ENCODE measurements around the gene KRT84. TPM values are rescaled to one million over a fixed set of nuclear protein-coding genes. Genes with fewer than 3 reads are reported as not detected.

Gene KRT84
- total RNA-seq, 2 experiments from 2014 or later = not detected

DNA sequence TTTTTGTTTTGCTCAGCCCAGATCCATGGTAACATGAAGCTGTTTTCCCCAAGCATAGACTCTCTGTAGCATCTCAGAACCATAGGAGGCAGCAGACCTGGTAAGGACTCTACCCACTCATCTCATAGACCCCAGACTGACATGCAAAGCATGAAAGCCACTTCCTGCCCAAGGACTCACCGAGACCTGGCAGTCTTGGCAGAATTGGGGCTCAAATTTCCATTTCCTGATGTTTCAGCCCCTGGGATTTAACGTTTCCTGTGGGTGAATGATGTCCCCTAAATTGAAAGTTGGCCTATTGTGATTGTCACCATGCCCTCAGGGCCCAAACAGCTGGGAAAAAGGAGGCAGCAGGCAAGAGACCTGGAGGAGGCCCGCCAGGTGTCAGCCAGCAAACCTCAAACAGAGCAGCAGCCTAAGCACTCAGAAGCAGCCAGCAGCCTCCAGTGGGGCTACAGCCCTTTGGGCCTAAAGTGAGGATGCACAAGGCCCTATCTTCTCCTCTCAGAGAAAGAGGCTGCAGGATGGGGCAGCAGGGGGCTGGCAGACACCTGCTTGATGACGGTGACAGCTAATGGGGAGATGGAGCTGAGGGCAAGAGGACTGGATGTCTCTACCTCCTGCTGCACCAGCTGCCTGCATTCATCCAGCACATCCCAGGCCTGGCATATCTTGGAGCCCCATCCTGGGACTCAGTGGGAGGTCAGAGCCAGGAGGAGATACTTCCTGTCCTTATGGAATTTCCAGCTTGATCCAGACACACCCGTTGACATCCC lies 26.7 kb downstream of the KRT84 start:
- peaks cover 39% of the 10 kb centered on the region for H3K4me1 ChIP-seq (ENCODE audit: insufficient read depth, low read length, poor library complexity, severe bottlenecking)
- H3K4me3 ChIP-seq (ENCODE audit: low read depth, low read length, poor library complexity, severe bottlenecking) = peak overlapping the region; percentile 30
- TF ChIP-seq EZH2phosphoT487 (IDR thresholded peaks at IDR 0.05; ENCODE audit: borderline replicate concordance, low read depth, low read length) = no peak
- TF ChIP-seq, protein P1, sequence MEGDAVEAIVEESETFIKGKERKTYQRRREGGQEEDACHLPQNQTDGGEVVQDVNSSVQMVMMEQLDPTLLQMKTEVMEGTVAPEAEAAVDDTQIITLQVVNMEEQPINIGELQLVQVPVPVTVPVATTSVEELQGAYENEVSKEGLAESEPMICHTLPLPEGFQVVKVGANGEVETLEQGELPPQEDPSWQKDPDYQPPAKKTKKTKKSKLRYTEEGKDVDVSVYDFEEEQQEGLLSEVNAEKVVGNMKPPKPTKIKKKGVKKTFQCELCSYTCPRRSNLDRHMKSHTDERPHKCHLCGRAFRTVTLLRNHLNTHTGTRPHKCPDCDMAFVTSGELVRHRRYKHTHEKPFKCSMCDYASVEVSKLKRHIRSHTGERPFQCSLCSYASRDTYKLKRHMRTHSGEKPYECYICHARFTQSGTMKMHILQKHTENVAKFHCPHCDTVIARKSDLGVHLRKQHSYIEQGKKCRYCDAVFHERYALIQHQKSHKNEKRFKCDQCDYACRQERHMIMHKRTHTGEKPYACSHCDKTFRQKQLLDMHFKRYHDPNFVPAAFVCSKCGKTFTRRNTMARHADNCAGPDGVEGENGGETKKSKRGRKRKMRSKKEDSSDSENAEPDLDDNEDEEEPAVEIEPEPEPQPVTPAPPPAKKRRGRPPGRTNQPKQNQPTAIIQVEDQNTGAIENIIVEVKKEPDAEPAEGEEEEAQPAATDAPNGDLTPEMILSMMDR (conservative IDR thresholded peaks at IDR 0.05; ENCODE audit: low read length) = peak; percentile 73
- H3K4me2 ChIP-seq (ENCODE audit: low read length) = peak overlapping the region; percentile 67
- no peaks in the 10 kb centered on the region for H3K36me3 ChIP-seq (ENCODE audit: insufficient read depth, low read length)
- H3K27ac ChIP-seq (ENCODE audit: low read depth, low read length, poor library complexity, severe bottlenecking) = peak overlapping the region; percentile 86
- intact Hi-C loops (cut with micrococcal nuclease; ENCODE audit: unreplicated experiment) = no loop called here
- H3K79me2 ChIP-seq (ENCODE audit: insufficient read depth, low read depth, low read length) = no peaks in the 10 kb centered on the region
- peak overlapping the region; percentile 61 for H2AFZ ChIP-seq (ENCODE audit: low read length)
- no TSS peak for BruUV-seq (replicated peaks)
- ChIA-PET CTCF (ENCODE audit: unreplicated experiment) (interaction anchor here (1.0 kb wide), 1 partner anchor 31 kb away, joined by 3 read pairs; no protein-coding TSS in a partner anchor), POLR2A (interaction anchor here (0.5 to 0.6 kb wide), 4 partner anchors 11 to 971 kb away, joined by 3 to 4 read pairs (median 3); no protein-coding TSS in a partner anchor)
- no peaks in the 10 kb centered on the region for H4K20me1 ChIP-seq (ENCODE audit: insufficient read depth, low read length)
- peak; percentile 91 for DNase-seq (ENCODE audit: low spot score)
- no peaks in the 10 kb centered on the region for H3K9me3 ChIP-seq (ENCODE audit: low read length)
- no peaks in the 10 kb centered on the region for H3K9me2 ChIP-seq (ENCODE audit: insufficient read depth, low read length)

GRCh38 chr12:52356762-52357580 lies 28.5 kb downstream of the KRT84 start:
- ChIA-PET CTCF (ENCODE audit: unreplicated experiment) (no interaction called here), POLR2A (no interaction called here)
- Histone ChIP-seq H3K79me2 (ENCODE audit: insufficient read depth, low read depth, low read length) (no peaks in the 10 kb centered on the region), H3K27ac (ENCODE audit: low read depth, low read length, poor library complexity, severe bottlenecking) (no peak overlapping the region), H3K9me3 (ENCODE audit: low read length) (no peaks in the 10 kb centered on the region), H3K4me1 (ENCODE audit: insufficient read depth, low read length, poor library complexity, severe bottlenecking) (peaks cover 39% of the 10 kb centered on the region), H3K9me2 (ENCODE audit: insufficient read depth, low read length) (no peaks in the 10 kb centered on the region), H2AFZ (ENCODE audit: low read length) (0 out of 2 replicates have a peak overlapping the region, but pooled peaks have one; percentile 61), H3K4me3 (ENCODE audit: low read depth, low read length, poor library complexity, severe bottlenecking) (no peak overlapping the region), H3K4me2 (ENCODE audit: low read length) (peak overlapping the region; percentile 67), H3K36me3 (ENCODE audit: insufficient read depth, low read length) (no peaks in the 10 kb centered on the region), H4K20me1 (ENCODE audit: insufficient read depth, low read length) (no peaks in the 10 kb centered on the region)
- no peak for DNase-seq (ENCODE audit: low spot score)
- intact Hi-C loops (cut with micrococcal nuclease; ENCODE audit: unreplicated experiment) = no loop called here
- no TSS peak for BruUV-seq (replicated peaks)
- TF ChIP-seq, protein P1 (conservative IDR thresholded peaks at IDR 0.05; ENCODE audit: low read length) = no peak
- TF ChIP-seq EZH2phosphoT487 (IDR thresholded peaks at IDR 0.05; ENCODE audit: borderline replicate concordance, low read depth, low read length) = no peak
